H1 (cell line): ENCODE data around the gene GGA1. TPM values are rescaled to one million over a fixed set of nuclear protein-coding genes. Genes with fewer than 3 reads are reported as not detected.

ENCODE experiments used
- CTCF ChIA-PET: fragments of 300-600 bp; sonication (Branson Sonifier 250); formaldehyde crosslinking; loops from one replicate; lab custom pipeline; 2021; ENCODE audit not compliant: partially characterized antibody; lab: Charles Lee
- POLR2A ChIA-PET: fragments of 300-600 bp; sonication (Branson Sonifier 250); formaldehyde crosslinking; loops from one replicate; lab custom pipeline; 2021; ENCODE audit warnings: inconsistent platforms; ENCODE audit not compliant: partially characterized antibody; lab: Charles Lee
- DNase-seq, 2 experiments: peaks; one replicate each; pipeline versions ENCODE4 v3.0.0 to v3.0.0-alpha.2; 2010 to 2022; ENCODE audit warnings: low spot score in 2 of 2, low read depth in 1 of 2, mixed read lengths in 1 of 2
- FAIRE-seq: peaks from 2 replicates; lab custom pipeline; 2011; peaks lifted over from hg19 to GRCh38; lab: Jason Lieb, UNC
- H2AFZ ChIP-seq: 2 replicates; pipeline ENCODE4 v1.8.1; 2012; ENCODE audit warnings: low read length, inconsistent platforms
- H2AK5ac ChIP-seq: 2 replicates; pipeline ENCODE4 v1.6.1; 2013; ENCODE audit warnings: low read depth, low read length
- H2BK120ac ChIP-seq: replicated peaks from 2 replicates; pipeline ENCODE3; 2013; ENCODE audit warnings: low read depth, low read length, inconsistent platforms
- H2BK12ac ChIP-seq: 2 replicates; pipeline ENCODE4 v1.6.1; 2013; ENCODE audit warnings: low read depth, low read length
- H2BK15ac ChIP-seq: 2 replicates; pipeline ENCODE4 v1.6.1; 2013; ENCODE audit warnings: low read length
- H2BK20ac ChIP-seq: 2 replicates; pipeline ENCODE4 v1.6.1; 2013; ENCODE audit warnings: low read length
- H2BK5ac ChIP-seq: 2 replicates; pipeline ENCODE4 v1.6.1; 2013; ENCODE audit warnings: low read depth, low read length
- H3K14ac ChIP-seq: 2 replicates; pipeline ENCODE4 v1.6.1; 2013; ENCODE audit warnings: inconsistent platforms; ENCODE audit not compliant: insufficient read length
- H3K18ac ChIP-seq: 2 replicates; pipeline ENCODE4 v1.6.1; 2013; ENCODE audit warnings: low read length; ENCODE audit errors: extremely low read depth
- H3K23ac ChIP-seq: 2 replicates; pipeline ENCODE4 v1.6.1; 2013; ENCODE audit warnings: inconsistent platforms; ENCODE audit not compliant: insufficient read length
- H3K23me2 ChIP-seq: 2 replicates; pipeline ENCODE4 v1.6.1; 2013; ENCODE audit warnings: low read depth, low read length
- H3K27ac ChIP-seq: 2 replicates; pipeline ENCODE4 v1.6.1; 2011; ENCODE audit warnings: low read depth, low read length, inconsistent platforms
- H3K27me3 ChIP-seq, 4 experiments: replicated peaks in 1 of 4; 1 replicate in 1 of 4; 2 replicates in 3 of 4; pipeline versions ENCODE4 v1.6.1 to v1.8.1; 2011 to 2013; ENCODE audit warnings: low read length in 3 of 4, mild to moderate bottlenecking in 3 of 4, inconsistent platforms in 2 of 4, mixed read lengths in 2 of 4, moderate library complexity in 1 of 4; ENCODE audit not compliant: control insufficient read depth in 3 of 4, insufficient read depth in 3 of 4; ENCODE audit errors: extremely low read depth in 1 of 4
- H3K36me3 ChIP-seq, 4 experiments: 2 replicates each; pipeline versions ENCODE4 v1.6.1 to v1.8.1; 2011 to 2013; ENCODE audit warnings: mild to moderate bottlenecking in 4 of 4, low read length in 3 of 4, moderate library complexity in 2 of 4, control low read depth in 1 of 4, inconsistent platforms in 1 of 4; ENCODE audit not compliant: insufficient read depth in 4 of 4, control insufficient read depth in 2 of 4
- H3K4ac ChIP-seq: replicated peaks from 2 replicates; pipeline ENCODE3; 2013; ENCODE audit warnings: low read length, low read depth, mixed read lengths, inconsistent platforms; ENCODE audit not compliant: insufficient read length
- H3K4me1 ChIP-seq, 4 experiments: replicated peaks in 1 of 4; 1 replicate in 1 of 4; 2 replicates in 3 of 4; pipeline versions ENCODE4 v1.6.1 to v1.8.1; 2011 to 2013; ENCODE audit warnings: low read length in 3 of 4, inconsistent platforms in 2 of 4, mixed read lengths in 1 of 4; ENCODE audit not compliant: insufficient read depth in 4 of 4, control insufficient read depth in 3 of 4
- H3K4me2 ChIP-seq, 2 experiments: 2 replicates each; pipeline versions ENCODE4 v1.6.1 to v1.8.1; 2011 to 2013; ENCODE audit warnings: low read depth in 2 of 2, low read length in 2 of 2, control low read depth in 1 of 2, inconsistent platforms in 1 of 2, mild to moderate bottlenecking in 1 of 2; ENCODE audit not compliant: insufficient read depth in 1 of 2
- H3K4me3 ChIP-seq, 4 experiments: fragments of 200-600, 300-600 bp in 1 of 4; sonication (generic), shearing (Covaris generic), sonication (Bioruptor Twin) in 1 of 4; 2 replicates each; pipeline versions ENCODE4 v1.5.1 to v1.8.1; 2011 to 2016; ENCODE audit warnings: low read length in 4 of 4, low read depth in 3 of 4, control low read depth in 2 of 4, inconsistent platforms in 2 of 4, mild to moderate bottlenecking in 2 of 4, mixed read lengths in 1 of 4, moderate library complexity in 1 of 4; ENCODE audit not compliant: insufficient read depth in 2 of 4; ENCODE audit errors: extremely low read depth in 1 of 4
- H3K56ac ChIP-seq: replicated peaks from 2 replicates; pipeline ENCODE3; 2013; ENCODE audit warnings: low read depth, mild to moderate bottlenecking, mixed read lengths, low read length, inconsistent platforms; ENCODE audit not compliant: insufficient read length
- H3K79me1 ChIP-seq: 2 replicates; pipeline ENCODE4 v1.6.1; 2013; ENCODE audit warnings: low read depth, low read length, control low read depth
- H3K79me2 ChIP-seq, 2 experiments: 2 replicates each; pipeline versions ENCODE4 v1.6.1 to v1.8.1; 2012 to 2013; ENCODE audit warnings: low read length in 2 of 2, mild to moderate bottlenecking in 2 of 2, inconsistent platforms in 1 of 2; ENCODE audit not compliant: insufficient read depth in 2 of 2, control insufficient read depth in 1 of 2
- H3K9ac ChIP-seq, 4 experiments: replicated peaks in 1 of 4; 1 replicate in 1 of 4; 2 replicates in 3 of 4; pipeline versions ENCODE4 v1.6.1 to v1.8.1; 2011 to 2013; ENCODE audit warnings: low read depth in 3 of 4, low read length in 3 of 4, control low read depth in 2 of 4, mild to moderate bottlenecking in 2 of 4, moderate library complexity in 2 of 4, inconsistent platforms in 1 of 4; ENCODE audit errors: extremely low read depth in 1 of 4
- H3K9me3 ChIP-seq, 2 experiments: 2 replicates each; pipeline versions ENCODE4 v1.6.1 to v1.8.1; 2012 to 2013; ENCODE audit warnings: mild to moderate bottlenecking in 2 of 2, moderate library complexity in 2 of 2, control low read depth in 1 of 2, inconsistent platforms in 1 of 2, low read depth in 1 of 2, low read length in 1 of 2, mixed read lengths in 1 of 2; ENCODE audit not compliant: insufficient read depth in 2 of 2
- H4K20me1 ChIP-seq, 2 experiments: replicated peaks in 1 of 2; 2 replicates each; pipeline versions ENCODE3 to v1.8.1; 2011 to 2013; ENCODE audit warnings: inconsistent platforms in 2 of 2, low read length in 2 of 2, mild to moderate bottlenecking in 1 of 2; ENCODE audit not compliant: insufficient read depth in 2 of 2, control insufficient read depth in 1 of 2
- H4K5ac ChIP-seq: 2 replicates; pipeline ENCODE4 v1.6.1; 2013; ENCODE audit warnings: low read length, low read depth, mixed read lengths, inconsistent platforms; ENCODE audit not compliant: insufficient read length
- H4K8ac ChIP-seq: 2 replicates; pipeline ENCODE4 v1.8.0; 2013; ENCODE audit warnings: mild to moderate bottlenecking, moderate library complexity, low read length, inconsistent platforms; ENCODE audit not compliant: insufficient read depth; ENCODE audit errors: extremely low read depth
- H4K91ac ChIP-seq: replicated peaks from 2 replicates; pipeline ENCODE3; 2013; ENCODE audit warnings: low read length, mixed read lengths, inconsistent platforms; ENCODE audit not compliant: insufficient read length
- ATF3 ChIP-seq: IDR thresholded peaks from 2 replicates; pipeline ENCODE4 v1.6.1; 2011; ENCODE audit warnings: low read depth, mild to moderate bottlenecking, low read length; ENCODE audit not compliant: insufficient read depth
- BRCA1 ChIP-seq: IDR thresholded peaks from 2 replicates; pipeline ENCODE4 v1.6.1; 2012; ENCODE audit warnings: low read depth, low read length, improper control_type of control experiment
- CTBP2 ChIP-seq: IDR thresholded peaks from 2 replicates; pipeline ENCODE4 v1.7.0; 2011; ENCODE audit warnings: borderline replicate concordance, mild to moderate bottlenecking, moderate library complexity, mixed read lengths, low read length; ENCODE audit not compliant: insufficient read depth, insufficient read length
- GABPA ChIP-seq: IDR thresholded peaks from 2 replicates; pipeline ENCODE4 v1.6.1; 2011; ENCODE audit warnings: mild to moderate bottlenecking, low read length, moderate library complexity, borderline replicate concordance; ENCODE audit not compliant: insufficient read depth
- GTF2F1 ChIP-seq: IDR thresholded peaks from 2 replicates; pipeline ENCODE4 v1.6.1; 2012; ENCODE audit warnings: low read depth, low read length, improper control_type of control experiment, borderline replicate concordance
- JUN ChIP-seq: IDR thresholded peaks from 2 replicates; pipeline ENCODE4 v1.6.1; 2011; ENCODE audit warnings: low read depth, mild to moderate bottlenecking, improper control_type of control experiment, low read length
- MAFK ChIP-seq: IDR thresholded peaks from 2 replicates; pipeline ENCODE4 v1.6.1; 2012; ENCODE audit warnings: low read depth, mild to moderate bottlenecking, improper control_type of control experiment, low read length
- TAF7 ChIP-seq: optimal IDR thresholded peaks from 2 replicates; pipeline ENCODE3; 2011; ENCODE audit warnings: low read depth, mild to moderate bottlenecking, inconsistent platforms, low read length, moderate library complexity, borderline replicate concordance
- USF2 ChIP-seq: IDR thresholded peaks from 2 replicates; pipeline ENCODE4 v1.6.1; 2011; ENCODE audit warnings: low read length, improper control_type of control experiment
- WGBS, 2 experiments: shearing (Covaris generic) in 1 of 2; methylation state at CpG; one replicate each; pipeline versions ENCODE4 v1.1.6 to v1.1.7; 2013 to 2015; ENCODE audit warnings: low lambda C conversion rate in 2 of 2, mixed read lengths in 2 of 2, inconsistent platforms in 1 of 2, low coverage in 1 of 2, missing lambda C conversion rate in 1 of 2; ENCODE audit not compliant: insufficient replicate concordance in 2 of 2, insufficient coverage in 1 of 2, insufficient read length in 1 of 2; ENCODE audit errors: extremely low coverage in 1 of 2, missing lambda C conversion rate in 1 of 2; 5-methylcytosine and 5-hydroxymethylcytosine counted together
- polyA plus RNA-seq, 7 experiments: library from polyadenylated mRNA; depleted of rRNA in 3 of 7; stranded (reverse) in 5 of 7; unstranded in 2 of 7; fragments of >200 nt in 5 of 7; fragments of 200-250 nt in 2 of 7; gene quantifications; 1 replicate in 5 of 7; 2 replicates in 1 of 7; 4 replicates in 1 of 7; pipeline versions ENCODE4 v1.2.1 to v1.2.3, GENCODE V29; 2011 to 2013; ENCODE audit warnings: missing spikeins in 2 of 7, mixed read lengths in 2 of 7
- total RNA-seq: library from RNA; stranded (reverse); fragmentation: NEBNext Ultra II Directional; extraction: Animal tissue kit (Norgen Biotek cat#: 25700); gene quantifications from 2 replicates; pipeline ENCODE4 v1.2.1, GENCODE V29; 2021

GGA1 gene
- total and polyA plus RNA-seq, 2 of the 8 experiments (the other 6 are each of a cell fraction or from before 2014, with no cell fraction given): 49.3 to 57.2 TPM

DNA sequence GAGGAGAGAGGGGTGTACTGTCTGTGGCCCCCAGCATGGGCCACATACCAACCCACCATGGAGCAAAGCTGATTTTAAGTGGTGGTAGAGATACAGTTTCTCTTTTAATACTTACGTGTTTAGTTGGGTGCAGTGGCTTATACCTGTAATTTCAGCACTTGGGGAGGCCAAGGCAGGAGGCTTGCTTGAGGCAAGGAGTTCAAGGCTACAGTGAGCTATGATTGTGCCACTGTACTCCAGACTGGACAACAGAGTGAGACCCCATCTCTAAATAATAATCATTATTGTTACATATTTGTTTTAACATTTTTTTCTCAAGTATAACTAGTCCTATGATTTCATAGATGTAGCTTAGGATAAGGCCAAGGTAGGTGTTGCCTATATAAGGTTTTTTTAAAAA is 8.8 kb downstream of the GGA1 start:
- H3K14ac ChIP-seq: no peak overlapping the region
- POLR2A ChIA-PET: interaction anchor here (0.6 to 1.3 kb wide), 5 partner anchors 8 to 160 kb away, joined by 3 to 7 read pairs (median 3); partner anchors contain the start of genes GGA1 and TRIOBP
- no peak for FAIRE-seq
- H3K4me3 ChIP-seq: no peak overlapping the region
- H2AFZ ChIP-seq: no peak overlapping the region
- no peak for TF ChIP-seq JUN
- no peak for TF ChIP-seq TAF7
- no peak for TF ChIP-seq GTF2F1
- TF ChIP-seq CTBP2: no peak
- TF ChIP-seq ATF3: no peak
- no peak for TF ChIP-seq USF2
- TF ChIP-seq MAFK: no peak
- TF ChIP-seq BRCA1: no peak
- TF ChIP-seq GABPA: no peak
- H3K23me2 ChIP-seq: no peaks in the 10 kb centered on the region
- no peak overlapping the region for H3K27ac ChIP-seq
- no peak overlapping the region for H2BK20ac ChIP-seq
- H3K79me1 ChIP-seq: no peaks in the 10 kb centered on the region
- no peak overlapping the region for H4K8ac ChIP-seq
- peaks cover 14 to 33% (median 20%) of the 10 kb centered on the region in 4 experiments; a peak in 7 of 8 replicates for H3K36me3 ChIP-seq
- no peak overlapping the region for H3K9ac ChIP-seq
- CTCF ChIA-PET: interaction anchor here (0.6 to 7.9 kb wide), 9 partner anchors 10 to 78 kb away, joined by 3 to 49 read pairs (median 4); no protein-coding TSS in a partner anchor
- H2BK12ac ChIP-seq: no peak overlapping the region
- 91% methylated on average over 1 of the region's 1 CpG; no CpG with 5 or more reads in 1 of the 2 experiments for WGBS, 2 experiments
- H2BK15ac ChIP-seq: no peak overlapping the region
- DNase-seq: no peak
- no peak overlapping the region for H2AK5ac ChIP-seq
- no peaks in the 10 kb centered on the region for H3K27me3 ChIP-seq
- no peak overlapping the region for H3K18ac ChIP-seq
- H4K91ac ChIP-seq: no peak overlapping the region
- no peaks in the 10 kb centered on the region for H3K79me2 ChIP-seq
- H3K4me1 ChIP-seq: no peaks in the 10 kb centered on the region
- no peak overlapping the region for H4K5ac ChIP-seq
- no peak overlapping the region for H3K56ac ChIP-seq
- H4K20me1 ChIP-seq: peaks cover 0 to 6% of the 10 kb centered on the region in 2 experiments
- no peak overlapping the region for H3K4me2 ChIP-seq
- H2BK5ac ChIP-seq: no peak overlapping the region
- H2BK120ac ChIP-seq: no peak overlapping the region
- no peak overlapping the region for H3K23ac ChIP-seq
- no peaks in the 10 kb centered on the region for H3K9me3 ChIP-seq
- no peak overlapping the region for H3K4ac ChIP-seq
